Loucy (cell line): ENCODE data around the gene UNK.

Experiments
- H2AFZ ChIP-seq: fragments of 200-600 bp; sonication (generic); 2 replicates; pipeline ENCODE4 v1.6.0; 2016; ENCODE audit warnings: antibody characterized with exemption, mild to moderate bottlenecking, low read length, moderate library complexity
- H3F3A ChIP-seq: fragments of 200-600 bp; 2 replicates; pipeline ENCODE4 v1.6.0; 2016; ENCODE audit warnings: antibody characterized with exemption, low read depth, mild to moderate bottlenecking
- H3K27me3 ChIP-seq: fragments of 200-600 bp; sonication (generic); 2 replicates; pipeline ENCODE4 v1.6.1; 2014; ENCODE audit warnings: low read length, mild to moderate bottlenecking; ENCODE audit not compliant: insufficient read depth, poor library complexity, severe bottlenecking
- H3K36me3 ChIP-seq: fragments of 200-600 bp; sonication (generic); 2 replicates; pipeline ENCODE4 v1.6.1; 2016; ENCODE audit warnings: low read length; ENCODE audit not compliant: insufficient read depth
- H3K4me1 ChIP-seq: fragments of 200-600 bp; sonication (generic); 2 replicates; pipeline ENCODE4 v1.5.1; 2014; ENCODE audit warnings: low read length, mild to moderate bottlenecking; ENCODE audit not compliant: insufficient read depth, poor library complexity, severe bottlenecking
- H3K4me2 ChIP-seq: fragments of 200-600 bp; sonication (generic); 2 replicates; pipeline ENCODE4 v1.6.0; 2014; ENCODE audit warnings: antibody characterized with exemption, low read length, low read depth, mild to moderate bottlenecking; ENCODE audit not compliant: poor library complexity, severe bottlenecking
- H3K4me3 ChIP-seq: fragments of 200-600 bp; sonication (generic); 2 replicates; pipeline ENCODE4 v1.5.1; 2014; ENCODE audit warnings: low read length, mild to moderate bottlenecking, mixed read lengths; ENCODE audit not compliant: poor library complexity, severe bottlenecking
- H3K79me2 ChIP-seq: fragments of 200-600 bp; sonication (generic); 2 replicates; pipeline ENCODE4 v1.6.1; 2014; ENCODE audit warnings: low read length; ENCODE audit not compliant: insufficient read depth
- H3K9ac ChIP-seq: fragments of 200-600 bp; sonication (generic); 2 replicates; pipeline ENCODE4 v1.6.0; 2014; ENCODE audit warnings: mild to moderate bottlenecking, low read depth, low read length, moderate library complexity; ENCODE audit not compliant: poor library complexity, severe bottlenecking
- H3K9me2 ChIP-seq: fragments of 200-600 bp; sonication (generic); replicated peaks from 2 replicates; pipeline ENCODE4 v1.6.1; 2016; ENCODE audit warnings: low read depth, low read length, mixed read lengths
- H3K9me3 ChIP-seq: fragments of 200-600 bp; sonication (generic); 2 replicates; pipeline ENCODE4 v1.6.1; 2014; ENCODE audit warnings: mild to moderate bottlenecking, antibody characterized with exemption, low read length, low read depth; ENCODE audit not compliant: insufficient read depth
- H4K20me1 ChIP-seq: fragments of 200-600 bp; sonication (generic); 2 replicates; pipeline ENCODE4 v1.6.0; 2014; ENCODE audit warnings: antibody characterized with exemption, low read length, mild to moderate bottlenecking; ENCODE audit not compliant: insufficient read depth, poor library complexity, severe bottlenecking
- CTCF ChIP-seq: fragments of 200-600 bp; sonication (generic); conservative IDR thresholded peaks from 2 replicates; pipeline ENCODE4 v1.5.1; 2014; ENCODE audit warnings: mild to moderate bottlenecking, antibody characterized with exemption, low read length
- EZH2phosphoT487 ChIP-seq: fragments of 200-600 bp; IDR thresholded peaks from 2 replicates; pipeline ENCODE4 v1.6.1; 2018; ENCODE audit warnings: antibody characterized with exemption, mild to moderate bottlenecking, moderate library complexity, borderline replicate concordance

UNK gene

DNA sequence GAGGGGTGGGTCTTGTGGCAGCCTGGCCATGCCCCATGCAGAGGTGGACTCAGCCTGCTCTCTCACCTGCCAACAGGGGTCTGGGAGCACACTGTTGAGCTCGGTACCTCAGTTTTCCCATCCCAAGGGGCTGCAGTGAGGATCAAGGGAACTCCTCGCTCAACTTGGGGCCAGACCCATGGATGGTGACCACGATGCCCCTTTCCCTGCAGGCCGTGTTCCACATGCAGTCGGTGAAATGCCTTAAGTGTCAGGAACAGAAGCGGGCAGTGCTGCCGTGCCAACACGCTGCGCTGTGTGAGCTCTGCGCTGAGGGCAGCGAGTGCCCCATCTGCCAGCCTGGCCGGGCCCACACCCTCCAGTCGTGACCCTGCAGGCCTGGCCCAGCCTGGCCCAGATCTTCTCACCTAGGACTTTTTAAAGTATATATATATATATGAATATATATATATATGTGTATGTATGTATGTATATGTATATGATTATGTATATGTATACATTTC lies 39.5 kb downstream of the UNK start:
- no peak overlapping the region for H3K4me2 ChIP-seq
- no peak overlapping the region for H3K4me3 ChIP-seq
- H3K79me2 ChIP-seq, result no peaks in the 10 kb centered on the region
- H3K4me1 ChIP-seq, result peaks cover 5% of the 10 kb centered on the region
- H4K20me1 ChIP-seq, result peaks cover 6% of the 10 kb centered on the region
- H3K9ac ChIP-seq, result no peak overlapping the region
- H3K27me3 ChIP-seq, result no peaks in the 10 kb centered on the region
- H2AFZ ChIP-seq, result no peak overlapping the region
- TF ChIP-seq CTCF (no peak), EZH2phosphoT487 (no peak)
- no peaks in the 10 kb centered on the region for H3F3A ChIP-seq
- peaks cover 66% of the 10 kb centered on the region; the same call in 1 of the 2 replicates for H3K36me3 ChIP-seq
- no peaks in the 10 kb centered on the region for H3K9me2 ChIP-seq
- H3K9me3 ChIP-seq, result no peaks in the 10 kb centered on the region

DNA sequence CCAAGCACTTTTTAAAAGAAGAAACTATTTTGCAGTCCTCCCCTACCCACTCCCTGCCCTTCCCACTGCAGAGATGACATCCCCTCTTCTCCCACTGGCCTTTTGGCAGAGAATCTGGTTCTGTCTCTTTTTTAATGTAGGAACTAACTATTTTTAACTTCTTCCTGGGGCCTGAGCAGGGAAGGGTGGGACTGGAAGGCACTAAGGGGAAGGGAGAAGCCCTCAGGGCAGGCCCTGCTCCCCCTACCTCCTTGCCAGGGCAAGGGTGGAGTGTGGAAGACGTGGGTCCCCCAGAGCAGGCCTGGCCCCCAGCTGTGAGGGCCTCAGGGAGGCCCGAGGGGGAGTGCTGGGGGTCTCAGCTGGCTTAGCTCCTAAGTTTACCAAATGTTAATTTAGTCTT lies 40.1 kb downstream of the UNK start:
- H4K20me1 ChIP-seq, result peaks cover 4% of the 10 kb centered on the region
- peaks cover 62% of the 10 kb centered on the region; the same call in 1 of the 2 replicates for H3K36me3 ChIP-seq
- no peak overlapping the region for H3K4me2 ChIP-seq
- no peak overlapping the region for H3K9ac ChIP-seq
- H3K27me3 ChIP-seq, result no peaks in the 10 kb centered on the region
- H3F3A ChIP-seq, result no peaks in the 10 kb centered on the region
- no peaks in the 10 kb centered on the region for H3K9me2 ChIP-seq
- no peak for TF ChIP-seq EZH2phosphoT487
- TF ChIP-seq CTCF, result no peak
- H3K79me2 ChIP-seq, result peaks cover 1% of the 10 kb centered on the region; the same call in 1 of the 2 replicates
- no peak overlapping the region for H3K4me3 ChIP-seq
- peaks cover 5% of the 10 kb centered on the region for H3K4me1 ChIP-seq
- no peaks in the 10 kb centered on the region for H3K9me3 ChIP-seq
- H2AFZ ChIP-seq, result no peak overlapping the region

DNA sequence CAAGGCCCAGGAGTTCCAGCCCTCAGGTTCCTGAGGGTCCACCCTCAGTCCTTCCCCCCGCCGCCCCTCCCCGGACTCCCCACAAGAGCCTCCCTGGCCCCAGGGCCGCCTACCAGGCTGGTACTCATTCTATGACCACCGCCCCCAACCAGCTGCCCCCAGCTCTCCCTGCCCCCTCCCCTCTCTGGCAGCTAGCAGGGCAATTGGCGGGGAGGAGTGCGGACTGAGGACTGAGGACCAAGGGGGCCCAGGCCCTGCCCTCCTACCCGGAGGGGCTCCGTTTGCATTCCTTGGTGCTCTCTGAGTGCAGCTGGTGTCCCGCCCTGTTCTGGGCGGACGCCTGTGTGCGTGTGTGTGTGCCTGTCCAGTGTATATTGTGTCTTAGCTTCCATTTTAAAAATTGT lies 40.5 kb downstream of the UNK start:
- H3K4me1 ChIP-seq, result peaks cover 5% of the 10 kb centered on the region
- H3F3A ChIP-seq, result no peaks in the 10 kb centered on the region
- no peak overlapping the region for H2AFZ ChIP-seq
- H3K4me3 ChIP-seq, result no peak overlapping the region
- H3K9ac ChIP-seq, result no peak overlapping the region
- no peak overlapping the region for H3K4me2 ChIP-seq
- H3K27me3 ChIP-seq, result no peaks in the 10 kb centered on the region
- peaks cover 8% of the 10 kb centered on the region for H4K20me1 ChIP-seq
- TF ChIP-seq EZH2phosphoT487, result no peak
- no peak for TF ChIP-seq CTCF
- H3K36me3 ChIP-seq, result peaks cover 62% of the 10 kb centered on the region; the same call in 1 of the 2 replicates
- peaks cover 4% of the 10 kb centered on the region; the same call in 1 of the 2 replicates for H3K79me2 ChIP-seq
- no peaks in the 10 kb centered on the region for H3K9me3 ChIP-seq
- no peaks in the 10 kb centered on the region for H3K9me2 ChIP-seq
